ENCODE data around the gene FLNB.

FLNB gene

DNA sequence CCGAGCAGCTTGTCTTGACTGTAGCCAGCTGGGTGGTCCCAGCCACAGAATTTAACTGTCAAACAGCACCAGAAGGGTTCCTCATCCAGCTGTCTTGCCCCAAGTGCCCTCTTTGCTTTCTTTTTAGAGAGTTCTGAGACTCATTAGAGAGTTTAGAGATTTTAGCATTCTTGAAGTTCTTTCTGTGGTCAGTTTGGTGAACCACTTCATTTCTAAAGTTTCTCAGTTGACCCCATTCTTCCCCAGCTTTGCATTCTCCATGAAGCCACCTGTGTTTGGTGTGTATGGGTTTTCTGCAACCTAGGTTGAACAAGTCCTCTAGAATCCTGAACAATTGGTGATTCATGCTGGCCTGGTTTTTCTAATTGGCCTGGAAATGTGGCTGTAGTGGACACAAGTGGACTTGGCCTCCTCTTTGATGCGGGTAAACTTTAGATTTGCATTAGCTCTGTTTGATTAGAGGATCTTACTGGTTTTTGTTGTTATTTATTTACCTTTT is 33.7 kb downstream of the FLNB start:
- Histone ChIP-seq H3K4me1 (ENCODE audit: low read length) (peaks cover 19% of the 10 kb centered on the region), H4K20me1 (ENCODE audit: insufficient read depth, low read length) (peaks cover 7% of the 10 kb centered on the region; the same call in 1 of the 2 replicates), H3K79me2 (ENCODE audit: low read length) (no peaks in the 10 kb centered on the region), H3K9me3 (replicated peaks; ENCODE audit: insufficient read depth, low read length) (no peaks in the 10 kb centered on the region), H3K4me2 (ENCODE audit: low read depth, low read length) (no peak overlapping the region), H3K9me2 (replicated peaks; ENCODE audit: insufficient read depth, low read length) (no peaks in the 10 kb centered on the region), H3K9ac (ENCODE audit: low read length) (no peak overlapping the region), H2AFZ (ENCODE audit: low read length) (no peak overlapping the region), H3K27ac (ENCODE audit: low read length) (no peak overlapping the region), H3F3A (ENCODE audit: insufficient read depth, low read length) (peaks cover 16% of the 10 kb centered on the region), H3K27me3 (replicated peaks; ENCODE audit: insufficient read depth, low read length) (peaks cover 79% of the 10 kb centered on the region), H3K4me3 (ENCODE audit: low read length) (no peak overlapping the region), H3K36me3 (replicated peaks; ENCODE audit: insufficient read depth, low read length) (no peaks in the 10 kb centered on the region)
- peak; percentile 88 for DNase-seq
- TF ChIP-seq EZH2phosphoT487 (IDR thresholded peaks at IDR 0.05; ENCODE audit: low read length), result peak; percentile 97
- no peak for TF ChIP-seq CTCF (IDR thresholded peaks at IDR 0.05; ENCODE audit: low read length)
- TF ChIP-seq EZH2 (optimal IDR thresholded peaks at IDR 0.05; ENCODE audit: low read depth, low read length), result no peak

DNA sequence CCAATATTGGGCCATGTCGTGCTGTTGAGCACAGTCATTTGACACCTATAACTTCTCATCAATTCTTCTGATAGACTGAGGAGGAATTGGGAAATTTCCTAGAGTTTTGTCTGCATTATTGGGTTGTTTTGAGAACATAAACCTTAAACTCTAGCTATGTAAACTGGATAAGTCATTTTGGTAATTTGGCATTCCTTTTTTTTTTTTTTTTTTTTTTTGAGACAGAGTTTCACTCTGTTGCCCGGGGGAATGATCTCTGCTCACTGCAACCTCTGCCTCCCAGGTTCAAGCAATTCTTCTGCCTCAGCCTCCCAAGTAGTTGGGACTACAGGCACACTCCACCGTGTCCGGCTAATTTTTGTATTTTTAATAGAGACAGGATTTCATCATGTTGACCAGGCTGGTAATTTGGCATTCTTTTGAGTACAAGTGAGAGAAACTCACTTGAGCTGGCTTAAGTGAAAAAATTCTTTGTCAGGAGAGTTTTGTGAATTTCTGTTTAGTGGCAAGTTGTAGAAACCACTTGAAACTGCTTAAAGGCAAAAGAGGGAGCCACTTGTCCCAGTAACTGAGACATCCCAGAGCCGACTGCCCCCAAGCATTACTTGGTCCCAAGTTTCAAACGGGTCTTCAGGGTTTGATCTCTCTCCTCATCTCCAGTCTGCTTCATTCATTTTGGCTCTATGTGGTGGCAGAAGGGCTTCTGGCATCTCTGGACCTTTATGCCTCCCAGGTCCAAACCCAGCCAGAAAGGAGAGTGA is 34.9 kb downstream of the FLNB start:
- H3K9ac ChIP-seq (ENCODE audit: low read length), result no peak overlapping the region
- H3K4me3 ChIP-seq (ENCODE audit: low read length), result no peak overlapping the region
- peaks cover 72% of the 10 kb centered on the region for H3K27me3 ChIP-seq (replicated peaks; ENCODE audit: insufficient read depth, low read length)
- no peak overlapping the region for H3K4me2 ChIP-seq (ENCODE audit: low read depth, low read length)
- no peaks in the 10 kb centered on the region for H3K79me2 ChIP-seq (ENCODE audit: low read length)
- H3K27ac ChIP-seq (ENCODE audit: low read length), result no peak overlapping the region
- no peak for TF ChIP-seq CTCF (IDR thresholded peaks at IDR 0.05; ENCODE audit: low read length)
- no peak for TF ChIP-seq EZH2 (optimal IDR thresholded peaks at IDR 0.05; ENCODE audit: low read depth, low read length)
- no peak for TF ChIP-seq EZH2phosphoT487 (IDR thresholded peaks at IDR 0.05; ENCODE audit: low read length)
- peaks cover 16% of the 10 kb centered on the region for H3F3A ChIP-seq (ENCODE audit: insufficient read depth, low read length)
- no peak overlapping the region for H2AFZ ChIP-seq (ENCODE audit: low read length)
- H4K20me1 ChIP-seq (ENCODE audit: insufficient read depth, low read length), result peaks cover 7% of the 10 kb centered on the region; the same call in 1 of the 2 replicates
- no peaks in the 10 kb centered on the region for H3K36me3 ChIP-seq (replicated peaks; ENCODE audit: insufficient read depth, low read length)
- no peak for DNase-seq
- H3K9me3 ChIP-seq (replicated peaks; ENCODE audit: insufficient read depth, low read length), result no peaks in the 10 kb centered on the region
- H3K9me2 ChIP-seq (replicated peaks; ENCODE audit: insufficient read depth, low read length), result no peaks in the 10 kb centered on the region
- H3K4me1 ChIP-seq (ENCODE audit: low read length), result peaks cover 19% of the 10 kb centered on the region

DNA sequence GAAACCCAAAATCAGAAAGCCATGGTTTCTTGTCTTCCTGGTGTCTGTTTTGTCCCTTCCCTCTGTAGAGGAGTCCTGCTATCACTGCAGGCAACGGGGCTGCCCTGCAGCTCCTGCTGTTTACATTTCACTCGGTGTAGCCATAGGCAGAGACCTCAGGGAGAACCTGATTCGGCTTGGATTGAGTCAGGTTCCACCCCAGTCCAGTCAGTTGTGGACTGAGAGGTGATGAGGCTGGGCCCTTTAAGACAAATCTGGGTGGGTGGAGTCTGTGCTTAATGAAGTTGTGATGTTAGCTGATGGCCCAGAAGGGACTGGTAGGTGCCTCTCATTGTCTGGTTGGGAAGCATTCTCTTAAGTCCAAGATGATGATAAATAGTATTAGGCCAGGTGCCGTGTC is 35.7 kb downstream of the FLNB start:
- H3K27me3 ChIP-seq (replicated peaks; ENCODE audit: insufficient read depth, low read length), result peaks cover 64% of the 10 kb centered on the region
- no peaks in the 10 kb centered on the region for H3K36me3 ChIP-seq (replicated peaks; ENCODE audit: insufficient read depth, low read length)
- H3K4me1 ChIP-seq (ENCODE audit: low read length), result peaks cover 19% of the 10 kb centered on the region
- peaks cover 7% of the 10 kb centered on the region; the same call in 1 of the 2 replicates for H4K20me1 ChIP-seq (ENCODE audit: insufficient read depth, low read length)
- no peak overlapping the region for H3K27ac ChIP-seq (ENCODE audit: low read length)
- H3K79me2 ChIP-seq (ENCODE audit: low read length), result no peaks in the 10 kb centered on the region
- no peak overlapping the region for H3K4me3 ChIP-seq (ENCODE audit: low read length)
- no peak for DNase-seq
- H3K9ac ChIP-seq (ENCODE audit: low read length), result no peak overlapping the region
- H2AFZ ChIP-seq (ENCODE audit: low read length), result no peak overlapping the region
- no peak overlapping the region for H3K4me2 ChIP-seq (ENCODE audit: low read depth, low read length)
- H3K9me2 ChIP-seq (replicated peaks; ENCODE audit: insufficient read depth, low read length), result no peaks in the 10 kb centered on the region
- no peaks in the 10 kb centered on the region for H3K9me3 ChIP-seq (replicated peaks; ENCODE audit: insufficient read depth, low read length)
- TF ChIP-seq CTCF (IDR thresholded peaks at IDR 0.05; ENCODE audit: low read length), result no peak
- no peak for TF ChIP-seq EZH2 (optimal IDR thresholded peaks at IDR 0.05; ENCODE audit: low read depth, low read length)
- TF ChIP-seq EZH2phosphoT487 (IDR thresholded peaks at IDR 0.05; ENCODE audit: low read length), result no peak
- H3F3A ChIP-seq (ENCODE audit: insufficient read depth, low read length), result peaks cover 16% of the 10 kb centered on the region
